HG02885 (cell line): Measurements from ENCODE around the gene ZNF534.
"Not testable (repeated sequence)": the region's sequence is repeated elsewhere in the genome, so short reads cannot be mapped to it uniquely, and the experiment has no call there.

Experiments used
- ATAC-seq: cut with Tn5 transposase; IDR thresholded peaks from one replicate; pipeline ENCODE4 v1.9.1; 2021; ENCODE audit warnings: mild to moderate bottlenecking; ENCODE audit not compliant: unreplicated experiment, poor library complexity

The ZNF534 gene

GRCh38 chr19:52494518-52494917, 65.6 kb downstream of the ZNF534 start:
- no peak for ATAC-seq

- no peak for ATAC-seq
Observed at GRCh38 chr19:52498571-52498970, 69.6 kb downstream of the ZNF534 start.

- not testable (repeated sequence) for ATAC-seq
Observed at GRCh38 chr19:52500474-52500873, 71.5 kb downstream of the ZNF534 start.

- not testable (repeated sequence) for ATAC-seq
Observed at GRCh38 chr19:52500991-52501390, 72.0 kb downstream of the ZNF534 start.
